ENCODE data around the gene PHACTR3.

PHACTR3 gene

DNA sequence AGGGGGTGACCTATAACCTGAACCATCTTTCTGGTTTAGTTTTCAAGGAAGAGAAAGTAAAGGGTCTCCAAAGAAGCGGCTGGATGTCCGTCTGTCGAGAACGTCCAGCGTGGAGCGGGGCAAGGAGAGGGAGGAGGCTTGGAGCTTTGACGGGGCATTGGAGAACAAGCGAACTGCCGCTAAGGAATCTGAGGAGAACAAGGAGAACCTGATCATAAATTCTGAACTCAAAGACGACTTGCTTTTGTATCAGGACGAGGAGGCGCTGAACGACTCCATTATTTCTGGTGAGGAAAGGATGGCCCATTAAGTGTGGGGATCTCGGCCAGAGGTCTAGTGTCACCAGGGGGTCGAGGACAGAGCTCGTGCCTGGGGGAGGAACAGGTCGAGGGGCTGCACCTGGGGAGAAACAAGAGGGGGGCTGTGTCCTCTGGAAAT, 169.9 kb downstream of the PHACTR3 start:
- H3K27ac Mint-ChIP-seq, result no peak overlapping the region
- no peak overlapping the region for H3K4me3 Mint-ChIP-seq
- H3K4me1 Mint-ChIP-seq, result peaks cover 5% of the 10 kb centered on the region
- TF ChIP-seq, protein P1, sequence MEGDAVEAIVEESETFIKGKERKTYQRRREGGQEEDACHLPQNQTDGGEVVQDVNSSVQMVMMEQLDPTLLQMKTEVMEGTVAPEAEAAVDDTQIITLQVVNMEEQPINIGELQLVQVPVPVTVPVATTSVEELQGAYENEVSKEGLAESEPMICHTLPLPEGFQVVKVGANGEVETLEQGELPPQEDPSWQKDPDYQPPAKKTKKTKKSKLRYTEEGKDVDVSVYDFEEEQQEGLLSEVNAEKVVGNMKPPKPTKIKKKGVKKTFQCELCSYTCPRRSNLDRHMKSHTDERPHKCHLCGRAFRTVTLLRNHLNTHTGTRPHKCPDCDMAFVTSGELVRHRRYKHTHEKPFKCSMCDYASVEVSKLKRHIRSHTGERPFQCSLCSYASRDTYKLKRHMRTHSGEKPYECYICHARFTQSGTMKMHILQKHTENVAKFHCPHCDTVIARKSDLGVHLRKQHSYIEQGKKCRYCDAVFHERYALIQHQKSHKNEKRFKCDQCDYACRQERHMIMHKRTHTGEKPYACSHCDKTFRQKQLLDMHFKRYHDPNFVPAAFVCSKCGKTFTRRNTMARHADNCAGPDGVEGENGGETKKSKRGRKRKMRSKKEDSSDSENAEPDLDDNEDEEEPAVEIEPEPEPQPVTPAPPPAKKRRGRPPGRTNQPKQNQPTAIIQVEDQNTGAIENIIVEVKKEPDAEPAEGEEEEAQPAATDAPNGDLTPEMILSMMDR (IDR thresholded peaks at IDR 0.05; ENCODE audit: unreplicated experiment in 3 of 3), result no peak
- H3K27me3 Mint-ChIP-seq (ENCODE audit: low read depth), result peaks cover 47% of the 10 kb centered on the region
- H3K36me3 Mint-ChIP-seq (ENCODE audit: low read depth), result no peaks in the 10 kb centered on the region
- no peaks in the 10 kb centered on the region for H3K9me3 Mint-ChIP-seq

DNA sequence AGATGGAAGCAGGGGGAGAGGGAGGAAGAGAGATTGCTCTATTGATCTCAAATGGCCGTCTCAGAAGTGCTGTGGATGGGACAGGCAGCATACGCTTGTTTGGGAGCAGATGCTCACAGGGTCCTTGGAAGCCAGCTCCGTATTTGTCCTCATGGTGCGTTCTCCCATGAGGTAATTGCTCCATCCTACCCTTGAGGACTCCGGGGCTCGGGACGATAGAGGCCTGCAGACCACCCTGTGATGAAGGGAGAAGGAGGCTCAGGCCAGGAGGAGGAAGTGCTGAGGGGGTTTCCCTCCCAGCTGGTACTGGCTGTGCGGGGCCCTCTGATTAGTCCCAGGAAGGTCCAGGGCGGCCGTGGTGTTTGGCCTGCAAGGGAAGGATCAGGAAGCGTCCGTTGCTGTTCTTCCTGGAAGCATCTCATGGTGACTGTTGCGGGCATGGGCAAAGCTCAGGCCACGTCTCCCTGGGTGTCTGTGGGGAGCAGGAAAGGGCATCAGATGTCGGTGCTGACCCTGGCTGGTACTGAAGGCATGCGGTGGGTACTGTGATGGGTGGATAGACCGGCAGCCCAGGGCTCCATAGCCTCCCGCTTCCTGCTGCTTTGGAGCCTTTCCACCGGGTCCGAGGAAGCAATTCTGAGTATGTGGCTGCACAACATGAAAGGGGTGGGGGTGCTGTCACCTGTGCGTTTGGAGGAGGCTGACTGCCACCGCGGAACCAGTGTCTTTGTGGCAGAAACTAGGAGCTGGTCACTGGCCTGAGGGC, 170.8 kb downstream of the PHACTR3 start:
- peaks cover 5% of the 10 kb centered on the region for H3K4me1 Mint-ChIP-seq
- peaks cover 48% of the 10 kb centered on the region for H3K27me3 Mint-ChIP-seq (ENCODE audit: low read depth)
- no peaks in the 10 kb centered on the region for H3K36me3 Mint-ChIP-seq (ENCODE audit: low read depth)
- no peak overlapping the region for H3K4me3 Mint-ChIP-seq
- TF ChIP-seq, protein P1 (IDR thresholded peaks at IDR 0.05; ENCODE audit: unreplicated experiment in 3 of 3), result no peak
- H3K27ac Mint-ChIP-seq, result no peak overlapping the region
- no peaks in the 10 kb centered on the region for H3K9me3 Mint-ChIP-seq

- no peak overlapping the region for H3K4me3 Mint-ChIP-seq
- H3K27ac Mint-ChIP-seq, result no peak overlapping the region
- TF ChIP-seq, protein P1 (IDR thresholded peaks at IDR 0.05; ENCODE audit: unreplicated experiment in 3 of 3), result no peak
- H3K4me1 Mint-ChIP-seq, result peaks cover 5% of the 10 kb centered on the region
- H3K36me3 Mint-ChIP-seq (ENCODE audit: low read depth), result no peaks in the 10 kb centered on the region
- H3K9me3 Mint-ChIP-seq, result no peaks in the 10 kb centered on the region
- H3K27me3 Mint-ChIP-seq (ENCODE audit: low read depth), result peaks cover 44% of the 10 kb centered on the region
Observed at GRCh38 chr20:59775687-59776055, 171.3 kb downstream of the PHACTR3 start.

DNA sequence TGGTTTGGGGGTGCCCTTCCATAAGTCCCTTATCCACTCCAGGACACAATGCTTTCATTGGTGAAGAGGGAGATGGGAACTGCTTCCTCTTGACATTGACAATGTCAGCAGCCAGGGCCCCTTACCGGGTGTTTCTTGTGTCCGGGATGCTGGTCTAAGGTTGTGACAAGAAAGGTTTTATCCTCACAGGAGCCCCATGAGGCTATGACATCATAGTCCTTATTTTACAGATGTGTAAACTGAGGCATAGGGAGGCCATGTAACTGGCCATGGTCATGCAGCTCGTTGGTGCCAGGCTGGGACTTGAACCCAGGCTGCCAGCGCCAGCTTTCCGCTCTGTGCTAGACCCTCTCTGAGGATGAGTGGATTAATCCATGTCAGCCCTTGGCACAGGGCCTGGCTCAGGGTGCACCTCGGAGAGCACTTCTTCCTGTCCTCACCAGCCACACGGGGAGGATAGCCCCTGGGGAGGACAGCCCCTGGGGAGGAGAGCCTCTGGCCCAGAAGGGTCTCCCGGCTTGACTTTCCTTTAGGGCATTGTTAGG, 171.8 kb downstream of the PHACTR3 start:
- Mint-ChIP-seq H3K27ac (no peak overlapping the region), H3K4me1 (peaks cover 5% of the 10 kb centered on the region), H3K4me3 (no peak overlapping the region), H3K27me3 (ENCODE audit: low read depth) (peaks cover 43% of the 10 kb centered on the region), H3K36me3 (ENCODE audit: low read depth) (no peaks in the 10 kb centered on the region), H3K9me3 (no peaks in the 10 kb centered on the region)
- TF ChIP-seq, protein P1 (IDR thresholded peaks at IDR 0.05; ENCODE audit: unreplicated experiment in 3 of 3), result no peak

GRCh38 chr20:59776626-59777330, 172.4 kb downstream of the PHACTR3 start:
- TF ChIP-seq, protein P1 (IDR thresholded peaks at IDR 0.05; ENCODE audit: unreplicated experiment in 3 of 3), result no peak

More at GRCh38 chr20:59776626-59777330, 172.4 kb downstream of the PHACTR3 start:
- H3K9me3 Mint-ChIP-seq, result no peaks in the 10 kb centered on the region
- H3K36me3 Mint-ChIP-seq (ENCODE audit: low read depth), result no peaks in the 10 kb centered on the region
- peaks cover 2% of the 10 kb centered on the region for H3K4me1 Mint-ChIP-seq
- no peak overlapping the region for H3K4me3 Mint-ChIP-seq
- H3K27ac Mint-ChIP-seq, result no peak overlapping the region
- H3K27me3 Mint-ChIP-seq (ENCODE audit: low read depth), result peaks cover 43% of the 10 kb centered on the region
